Suprapubic skin (tissue), 3 donors: ENCODE data around the gene SMCO4.

Source experiments
- CTCF ChIP-seq, 2 donors: fragments of 200-600 bp in 1 of 2; fragments of 450-650 bp in 1 of 2; sonication (generic) in 1 of 2; IDR thresholded peaks; one replicate each; pipeline ENCODE4 v1.5.1; 2016 to 2019; ENCODE audit warnings: antibody characterized with exemption in 2 of 2, mild to moderate bottlenecking in 1 of 2, moderate library complexity in 1 of 2
- EP300 ChIP-seq: sonication (generic); formaldehyde crosslinking; IDR thresholded peaks from one replicate; pipeline ENCODE4 v1.6.1; 2017; ENCODE audit warnings: antibody characterized with exemption
- POLR2A ChIP-seq, 2 donors: fragments of 450-650 bp; IDR thresholded peaks; one replicate each; pipeline ENCODE4 v1.6.1; 2017; ENCODE audit warnings: antibody characterized with exemption in 2 of 2, mild to moderate bottlenecking in 2 of 2, moderate library complexity in 2 of 2

GRCh38 chr11:93547773-93548172 is 4.6 kb upstream of the SMCO4 start:
- TF ChIP-seq CTCF (IDR thresholded peaks at IDR 0.05) (no peak), POLR2A (IDR thresholded peaks at IDR 0.05) (no peak), EP300 (no peak)
